Measurements from ENCODE around the gene HDDC3.

HDDC3 gene

GRCh38 chr15:90892498-90893174 lies 39.7 kb downstream of the HDDC3 start:
- H3K9ac ChIP-seq (ENCODE audit: low read depth in 1 of 2, low read length in 2 of 2) = no peak overlapping the region
- no peak overlapping the region for H3K27ac ChIP-seq (ENCODE audit: low read depth, low read length)
- no peaks in the 10 kb centered on the region for H3K4me1 ChIP-seq (ENCODE audit: control insufficient read depth in 1 of 2, insufficient read depth in 2 of 2, low read length in 2 of 2)
- no peak overlapping the region for H3K4me3 ChIP-seq (ENCODE audit: low read depth in 1 of 2, low read length in 2 of 2)
- no peaks in the 10 kb centered on the region for H3K27me3 ChIP-seq (ENCODE audit: control insufficient read depth in 1 of 2, insufficient read depth in 2 of 2, low read length in 2 of 2)
- H3K9me3 ChIP-seq (ENCODE audit: control insufficient read depth in 1 of 2, low read length in 2 of 2) = no peaks in the 10 kb centered on the region
- H3K36me3 ChIP-seq (ENCODE audit: control insufficient read depth in 1 of 2, insufficient read depth in 2 of 2, low read length in 2 of 2) = peaks cover 6 to 37% of the 10 kb centered on the region in 2 donors

DNA sequence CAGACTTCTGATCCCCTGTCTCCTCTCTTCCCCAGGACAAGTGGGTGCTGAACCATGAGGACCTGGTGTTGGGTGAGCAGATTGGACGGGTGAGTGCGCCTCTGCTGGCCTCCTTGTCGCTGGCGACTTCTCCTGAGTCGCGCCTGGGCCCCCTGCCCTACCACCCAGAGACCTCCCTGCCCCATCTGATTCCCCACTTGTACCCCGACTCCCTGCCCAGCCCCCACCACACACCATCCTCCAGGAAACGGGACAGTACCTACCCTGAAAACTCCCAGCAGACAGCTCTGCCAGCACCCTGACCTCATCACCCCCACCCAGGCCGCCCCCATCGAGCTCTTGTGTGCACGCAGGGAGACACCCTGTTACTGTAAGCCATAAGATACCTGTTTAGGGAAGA lies 40.3 kb downstream of the HDDC3 start:
- no peaks in the 10 kb centered on the region for H3K27me3 ChIP-seq (ENCODE audit: control insufficient read depth in 1 of 2, insufficient read depth in 2 of 2, low read length in 2 of 2)
- H3K9me3 ChIP-seq (ENCODE audit: control insufficient read depth in 1 of 2, low read length in 2 of 2) = no peaks in the 10 kb centered on the region
- H3K9ac ChIP-seq (ENCODE audit: low read depth in 1 of 2, low read length in 2 of 2) = no peak overlapping the region
- H3K27ac ChIP-seq (ENCODE audit: low read depth, low read length) = no peak overlapping the region
- H3K4me3 ChIP-seq (ENCODE audit: low read depth in 1 of 2, low read length in 2 of 2) = no peak overlapping the region
- no peaks in the 10 kb centered on the region for H3K4me1 ChIP-seq (ENCODE audit: control insufficient read depth in 1 of 2, insufficient read depth in 2 of 2, low read length in 2 of 2)
- H3K36me3 ChIP-seq (ENCODE audit: control insufficient read depth in 1 of 2, insufficient read depth in 2 of 2, low read length in 2 of 2) = peaks cover 6 to 37% of the 10 kb centered on the region in 2 donors

- peaks cover 6 to 37% of the 10 kb centered on the region in 2 donors for H3K36me3 ChIP-seq (ENCODE audit: control insufficient read depth in 1 of 2, insufficient read depth in 2 of 2, low read length in 2 of 2)
- H3K27ac ChIP-seq (ENCODE audit: low read depth, low read length) = no peak overlapping the region
- H3K4me1 ChIP-seq (ENCODE audit: control insufficient read depth in 1 of 2, insufficient read depth in 2 of 2, low read length in 2 of 2) = peaks cover 0 to 3% of the 10 kb centered on the region in 2 donors
- H3K27me3 ChIP-seq (ENCODE audit: control insufficient read depth in 1 of 2, insufficient read depth in 2 of 2, low read length in 2 of 2) = no peaks in the 10 kb centered on the region
- H3K9me3 ChIP-seq (ENCODE audit: control insufficient read depth in 1 of 2, low read length in 2 of 2) = no peaks in the 10 kb centered on the region
- no peak overlapping the region for H3K9ac ChIP-seq (ENCODE audit: low read depth in 1 of 2, low read length in 2 of 2)
- H3K4me3 ChIP-seq (ENCODE audit: low read depth in 1 of 2, low read length in 2 of 2) = no peak overlapping the region
Observed at GRCh38 chr15:90891346-90891949, 40.9 kb downstream of the HDDC3 start.

DNA sequence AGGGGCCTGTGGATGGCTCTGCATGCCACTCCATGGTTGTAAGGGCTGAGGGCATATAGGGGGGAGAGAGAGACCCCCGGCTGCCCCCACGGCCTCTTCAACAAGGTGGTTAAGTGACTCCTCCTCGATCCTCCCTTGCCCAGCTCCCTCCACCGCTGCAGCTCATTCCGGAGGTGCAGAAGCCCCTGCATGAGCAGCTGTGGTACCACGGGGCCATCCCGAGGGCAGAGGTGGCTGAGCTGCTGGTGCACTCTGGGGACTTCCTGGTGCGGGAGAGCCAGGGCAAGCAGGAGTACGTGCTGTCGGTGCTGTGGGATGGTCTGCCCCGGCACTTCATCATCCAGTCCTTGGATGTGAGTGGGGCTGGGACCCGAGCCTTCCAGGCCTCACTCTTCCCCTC lies 41.5 kb downstream of the HDDC3 start:
- Histone ChIP-seq H3K4me3 (ENCODE audit: low read depth in 1 of 2, low read length in 2 of 2) (no peak overlapping the region), H3K27ac (ENCODE audit: low read depth, low read length) (no peak overlapping the region), H3K27me3 (ENCODE audit: control insufficient read depth in 1 of 2, insufficient read depth in 2 of 2, low read length in 2 of 2) (no peaks in the 10 kb centered on the region), H3K4me1 (ENCODE audit: control insufficient read depth in 1 of 2, insufficient read depth in 2 of 2, low read length in 2 of 2) (peaks cover under 1 to 9% of the 10 kb centered on the region in 2 donors), H3K9ac (ENCODE audit: low read depth in 1 of 2, low read length in 2 of 2) (no peak overlapping the region), H3K9me3 (ENCODE audit: control insufficient read depth in 1 of 2, low read length in 2 of 2) (no peaks in the 10 kb centered on the region), H3K36me3 (ENCODE audit: control insufficient read depth in 1 of 2, insufficient read depth in 2 of 2, low read length in 2 of 2) (peaks cover 6 to 37% of the 10 kb centered on the region in 2 donors)

DNA sequence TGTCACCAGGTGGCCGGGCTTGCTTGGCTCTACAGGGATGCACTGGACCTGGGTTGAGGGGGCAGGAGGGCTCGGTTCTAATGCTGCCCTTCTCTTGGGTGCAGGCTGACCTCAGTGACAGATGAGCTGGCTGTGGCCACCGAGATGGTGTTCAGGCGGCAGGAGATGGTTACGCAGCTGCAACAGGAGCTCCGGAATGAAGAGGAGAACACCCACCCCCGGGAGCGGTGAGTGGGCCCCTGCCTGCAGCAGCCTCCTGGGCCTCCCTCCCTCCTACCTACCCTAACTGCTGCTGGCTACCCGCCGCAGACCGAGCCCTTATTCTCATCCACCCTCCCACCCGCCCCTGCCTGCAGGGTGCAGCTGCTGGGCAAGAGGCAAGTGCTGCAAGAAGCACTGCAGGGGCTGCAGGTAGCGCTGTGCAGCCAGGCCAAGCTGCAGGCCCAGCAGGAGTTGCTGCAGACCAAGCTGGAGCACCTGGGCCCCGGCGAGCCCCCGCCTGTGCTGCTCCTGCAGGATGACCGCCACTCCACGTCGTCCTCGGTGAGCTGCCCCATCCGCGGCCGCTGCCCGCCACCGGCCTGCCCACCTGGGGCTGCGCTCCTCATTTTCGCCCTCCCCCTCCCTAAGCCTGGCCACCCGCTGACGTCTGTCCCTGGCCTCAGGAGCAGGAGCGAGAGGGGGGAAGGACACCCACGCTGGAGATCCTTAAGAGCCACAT lies 42.5 kb downstream of the HDDC3 start:
- no peaks in the 10 kb centered on the region for H3K27me3 ChIP-seq (ENCODE audit: control insufficient read depth in 1 of 2, insufficient read depth in 2 of 2, low read length in 2 of 2)
- H3K9ac ChIP-seq (ENCODE audit: low read depth in 1 of 2, low read length in 2 of 2) = no peak overlapping the region
- peaks cover 6 to 31% of the 10 kb centered on the region in 2 donors for H3K36me3 ChIP-seq (ENCODE audit: control insufficient read depth in 1 of 2, insufficient read depth in 2 of 2, low read length in 2 of 2)
- H3K4me3 ChIP-seq (ENCODE audit: low read depth in 1 of 2, low read length in 2 of 2) = no peak overlapping the region
- H3K9me3 ChIP-seq (ENCODE audit: control insufficient read depth in 1 of 2, low read length in 2 of 2) = no peaks in the 10 kb centered on the region
- peaks cover 7 to 17% of the 10 kb centered on the region in 2 donors for H3K4me1 ChIP-seq (ENCODE audit: control insufficient read depth in 1 of 2, insufficient read depth in 2 of 2, low read length in 2 of 2)
- H3K27ac ChIP-seq (ENCODE audit: low read depth, low read length) = no peak overlapping the region

DNA sequence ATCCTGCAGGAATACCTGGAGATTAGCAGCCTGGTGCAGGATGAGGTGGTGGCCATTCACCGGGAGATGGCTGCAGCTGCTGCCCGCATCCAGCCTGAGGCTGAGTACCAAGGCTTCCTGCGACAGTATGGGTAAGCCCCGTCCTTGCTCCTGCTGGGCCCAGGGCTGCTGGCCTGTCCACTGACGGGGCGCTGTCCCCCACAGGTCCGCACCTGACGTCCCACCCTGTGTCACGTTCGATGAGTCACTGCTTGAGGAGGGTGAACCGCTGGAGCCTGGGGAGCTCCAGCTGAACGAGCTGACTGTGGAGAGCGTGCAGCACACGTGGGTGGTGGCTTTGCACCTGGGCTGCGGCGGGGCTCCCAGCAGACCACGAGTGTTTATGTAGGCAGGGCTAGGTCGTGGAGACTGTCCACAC lies 43.0 kb downstream of the HDDC3 start:
- Histone ChIP-seq H3K4me3 (ENCODE audit: low read depth in 1 of 2, low read length in 2 of 2) (no peak overlapping the region), H3K9ac (ENCODE audit: low read depth in 1 of 2, low read length in 2 of 2) (no peak overlapping the region), H3K9me3 (ENCODE audit: control insufficient read depth in 1 of 2, low read length in 2 of 2) (no peaks in the 10 kb centered on the region), H3K36me3 (ENCODE audit: control insufficient read depth in 1 of 2, insufficient read depth in 2 of 2, low read length in 2 of 2) (peaks cover 6 to 31% of the 10 kb centered on the region in 2 donors), H3K27ac (ENCODE audit: low read depth, low read length) (no peak overlapping the region), H3K4me1 (ENCODE audit: control insufficient read depth in 1 of 2, insufficient read depth in 2 of 2, low read length in 2 of 2) (peaks cover 7 to 22% of the 10 kb centered on the region in 2 donors), H3K27me3 (ENCODE audit: control insufficient read depth in 1 of 2, insufficient read depth in 2 of 2, low read length in 2 of 2) (no peaks in the 10 kb centered on the region)

- no peak overlapping the region for H3K4me3 ChIP-seq (ENCODE audit: low read depth in 1 of 2, low read length in 2 of 2)
Observed at GRCh38 chr15:90887037-90887481, 45.3 kb downstream of the HDDC3 start.

DNA sequence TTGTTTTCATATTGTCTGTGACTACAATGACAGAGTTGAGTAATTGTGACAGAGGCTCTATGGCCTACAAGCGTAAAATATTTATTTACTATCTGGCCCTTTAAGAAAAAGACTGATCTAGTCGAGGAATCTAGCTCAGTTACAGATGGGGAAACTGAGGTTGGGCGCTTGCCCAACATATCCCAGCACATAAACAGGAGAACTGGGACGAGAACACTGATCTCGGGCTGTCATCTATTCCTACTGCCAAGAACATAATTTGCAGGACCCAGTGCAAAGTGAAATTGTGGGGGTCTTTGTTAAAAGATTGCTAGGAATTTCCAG lies 46.1 kb downstream of the HDDC3 start:
- Histone ChIP-seq H3K4me1 (ENCODE audit: control insufficient read depth in 1 of 2, insufficient read depth in 2 of 2, low read length in 2 of 2) (peaks cover 18 to 32% of the 10 kb centered on the region in 2 donors), H3K27ac (ENCODE audit: low read depth, low read length) (no peak overlapping the region), H3K36me3 (ENCODE audit: control insufficient read depth in 1 of 2, insufficient read depth in 2 of 2, low read length in 2 of 2) (peaks cover 10 to 19% of the 10 kb centered on the region in 2 donors), H3K4me3 (ENCODE audit: low read depth in 1 of 2, low read length in 2 of 2) (no peak overlapping the region), H3K9me3 (ENCODE audit: control insufficient read depth in 1 of 2, low read length in 2 of 2) (no peaks in the 10 kb centered on the region), H3K9ac (ENCODE audit: low read depth in 1 of 2, low read length in 2 of 2) (peak overlapping the region in 1 of 2 donors; percentile 77), H3K27me3 (ENCODE audit: control insufficient read depth in 1 of 2, insufficient read depth in 2 of 2, low read length in 2 of 2) (no peaks in the 10 kb centered on the region)

More at GRCh38 chr15:90887037-90887481, 45.3 kb downstream of the HDDC3 start:
- Histone ChIP-seq H3K27ac (ENCODE audit: low read depth, low read length) (no peak overlapping the region), H3K36me3 (ENCODE audit: control insufficient read depth in 1 of 2, insufficient read depth in 2 of 2, low read length in 2 of 2) (peaks cover 7 to 17% of the 10 kb centered on the region in 2 donors), H3K9me3 (ENCODE audit: control insufficient read depth in 1 of 2, low read length in 2 of 2) (no peaks in the 10 kb centered on the region), H3K4me1 (ENCODE audit: control insufficient read depth in 1 of 2, insufficient read depth in 2 of 2, low read length in 2 of 2) (peaks cover 18 to 32% of the 10 kb centered on the region in 2 donors), H3K9ac (ENCODE audit: low read depth in 1 of 2, low read length in 2 of 2) (no peak overlapping the region), H3K27me3 (ENCODE audit: control insufficient read depth in 1 of 2, insufficient read depth in 2 of 2, low read length in 2 of 2) (no peaks in the 10 kb centered on the region)

- Histone ChIP-seq H3K4me3 (ENCODE audit: low read depth in 1 of 2, low read length in 2 of 2) (peak overlapping the region; percentile 50 to 66), H3K27ac (ENCODE audit: low read depth, low read length) (peak overlapping the region; percentile 27), H3K4me1 (ENCODE audit: control insufficient read depth in 1 of 2, insufficient read depth in 2 of 2, low read length in 2 of 2) (peaks cover 18 to 32% of the 10 kb centered on the region in 2 donors), H3K9ac (ENCODE audit: low read depth in 1 of 2, low read length in 2 of 2) (peak overlapping the region; percentile 57 to 77), H3K27me3 (ENCODE audit: control insufficient read depth in 1 of 2, insufficient read depth in 2 of 2, low read length in 2 of 2) (no peaks in the 10 kb centered on the region), H3K36me3 (ENCODE audit: control insufficient read depth in 1 of 2, insufficient read depth in 2 of 2, low read length in 2 of 2) (peaks cover 8 to 24% of the 10 kb centered on the region in 2 donors), H3K9me3 (ENCODE audit: control insufficient read depth in 1 of 2, low read length in 2 of 2) (no peaks in the 10 kb centered on the region)
Observed at GRCh38 chr15:90885432-90886290, 46.7 kb downstream of the HDDC3 start.

Data from duodenal mucosa (tissue), 2 donors.